Measurements from ENCODE around the gene IGDCC3.

IGDCC3 gene

DNA sequence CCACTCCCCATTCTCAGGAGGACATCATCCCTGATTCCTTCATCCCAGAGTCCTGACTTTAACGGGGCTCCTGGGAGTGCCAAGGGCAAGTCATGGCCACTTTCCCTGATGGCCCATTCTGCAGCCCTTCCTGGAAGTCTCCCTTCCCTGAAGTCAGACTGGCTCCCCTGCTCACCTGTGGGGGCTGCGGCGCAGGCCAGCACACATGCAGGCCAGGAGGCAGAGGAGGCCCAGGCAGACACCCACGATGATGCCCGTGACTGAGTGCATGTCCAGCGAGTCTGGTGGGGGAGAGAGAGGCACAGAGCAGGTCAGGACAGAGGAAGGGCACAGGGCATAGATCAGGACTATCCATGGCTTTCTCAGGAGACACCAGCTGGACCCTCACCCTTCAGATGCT is 8.6 kb upstream of the IGDCC3 start:
- no peak for DNase-seq

DNA sequence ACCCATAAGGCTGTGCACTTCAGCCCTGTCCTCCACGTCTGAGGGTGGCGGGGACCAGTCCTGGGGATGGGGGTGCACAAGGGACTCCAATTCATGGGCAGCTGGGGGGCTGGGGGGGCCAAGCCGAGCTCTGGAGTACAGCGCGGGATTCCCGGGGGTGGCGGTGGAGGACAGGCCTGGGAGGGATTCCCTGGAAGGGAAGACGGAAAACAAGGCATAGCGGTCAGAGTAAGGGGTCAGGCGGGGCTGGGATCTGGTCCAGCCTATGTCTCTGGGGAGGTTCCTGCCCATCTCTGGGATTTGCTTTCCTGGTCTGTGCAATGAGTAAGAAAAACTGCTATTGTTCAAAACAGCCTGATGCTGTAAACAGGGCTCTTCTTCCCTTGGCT is 8.1 kb upstream of the IGDCC3 start:
- no peak for DNase-seq

DNA sequence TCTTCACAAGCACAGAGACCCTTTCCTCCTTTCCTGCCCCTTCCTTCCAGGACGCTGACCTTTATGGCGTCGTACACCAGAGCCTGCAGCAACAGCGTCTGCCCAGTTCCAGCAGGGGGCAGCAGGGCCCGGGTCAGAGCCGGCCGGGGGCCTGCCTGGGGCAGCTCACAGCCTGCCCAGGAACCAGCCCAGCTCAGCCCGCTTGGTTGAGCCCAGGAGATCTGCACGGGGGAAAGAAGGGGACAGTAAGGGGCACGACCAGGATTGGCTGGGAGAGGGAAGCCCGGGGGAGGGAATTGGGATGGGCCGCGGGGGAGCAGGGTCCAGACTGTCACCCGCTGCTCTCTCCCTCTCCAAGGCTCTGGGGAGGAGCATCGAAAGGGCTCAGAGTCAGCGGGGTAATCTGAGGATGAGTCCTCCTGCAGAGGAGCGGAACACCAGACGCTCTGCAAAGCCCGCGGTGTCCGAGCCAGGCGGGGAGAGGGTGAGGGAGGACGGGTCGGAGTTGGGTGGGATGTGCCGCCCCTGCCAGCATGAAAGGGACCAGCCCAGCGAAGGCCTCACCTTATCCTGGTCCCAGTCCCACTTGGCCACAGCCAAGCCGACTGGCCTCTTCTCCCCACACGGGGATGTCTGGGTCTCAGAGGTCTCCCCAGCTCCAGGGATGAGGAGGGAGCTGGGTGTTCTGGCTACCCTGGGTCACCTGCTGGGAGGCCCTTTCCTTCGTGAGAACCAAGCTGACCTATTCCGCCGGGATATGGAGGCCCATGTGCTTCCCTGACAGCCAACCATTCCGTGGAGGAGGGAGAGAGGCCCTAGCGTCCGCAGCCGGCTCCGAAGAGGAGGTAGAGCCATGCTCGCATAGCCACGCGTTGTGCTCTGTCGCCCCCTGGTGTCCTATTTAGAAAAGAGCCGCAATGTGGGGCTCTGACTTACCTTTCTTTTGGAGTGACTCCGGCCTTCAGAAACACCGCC is 7.4 kb upstream of the IGDCC3 start:
- DNase-seq: peak; percentile 82

DNA sequence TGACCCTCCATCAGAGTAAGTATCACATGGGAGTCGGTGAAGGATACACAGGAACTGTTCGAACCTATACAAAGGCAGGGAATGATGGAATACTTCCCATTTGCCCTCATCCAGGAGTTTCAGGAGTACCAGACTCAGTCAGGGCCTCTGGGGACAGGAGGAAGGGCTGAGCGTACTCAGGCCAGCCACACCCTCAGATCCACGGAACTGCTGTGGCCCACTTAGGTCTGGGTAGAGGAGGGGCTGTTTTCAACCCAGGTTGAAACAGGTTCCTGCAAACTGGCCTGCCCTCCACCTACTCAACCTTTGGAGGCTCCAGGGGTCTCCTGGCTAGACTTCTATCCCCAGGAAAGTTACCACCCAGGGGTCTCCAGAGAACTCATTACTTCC is 6.7 kb upstream of the IGDCC3 start:
- no peak for DNase-seq

DNA sequence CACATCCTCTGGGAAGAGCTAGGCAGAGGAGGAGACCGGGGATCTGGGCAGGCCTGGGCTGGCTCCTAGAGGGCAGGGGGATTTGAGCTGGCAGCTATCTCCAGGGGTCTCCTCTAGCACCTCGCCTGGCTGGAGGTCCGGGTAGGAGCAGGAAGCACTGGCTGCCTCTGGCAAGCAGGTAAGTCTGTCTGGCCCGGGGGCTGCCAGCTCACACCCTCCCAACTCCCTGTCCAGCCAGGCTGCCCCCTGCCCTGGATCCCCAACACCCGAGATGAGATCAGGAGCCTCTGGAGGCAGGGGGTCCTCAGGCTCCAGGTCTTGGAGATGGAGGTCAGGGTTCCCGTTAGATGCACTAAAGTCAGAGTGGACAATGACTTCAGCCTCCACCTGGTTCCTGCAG is 6.2 kb upstream of the IGDCC3 start:
- DNase-seq: no peak

DNA sequence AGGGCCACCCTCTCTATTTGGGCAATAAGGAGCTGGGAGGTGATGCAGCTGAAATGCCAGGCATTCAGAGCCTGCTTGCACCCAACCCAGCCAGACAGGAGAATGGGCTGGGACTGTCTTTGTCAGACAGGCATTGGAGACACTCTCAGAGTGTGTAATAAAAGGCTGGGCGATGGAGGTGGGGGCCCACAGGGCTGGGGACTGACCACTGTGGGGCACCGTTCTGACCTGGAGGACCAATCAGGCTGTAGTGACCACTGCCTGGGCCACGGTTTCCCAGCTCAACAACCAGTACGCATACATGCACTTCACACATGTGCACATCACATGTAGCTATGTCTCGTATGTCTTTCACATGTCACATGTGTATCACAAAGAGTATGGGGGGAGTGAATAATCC is 5.7 kb upstream of the IGDCC3 start:
- DNase-seq: no peak

DNA sequence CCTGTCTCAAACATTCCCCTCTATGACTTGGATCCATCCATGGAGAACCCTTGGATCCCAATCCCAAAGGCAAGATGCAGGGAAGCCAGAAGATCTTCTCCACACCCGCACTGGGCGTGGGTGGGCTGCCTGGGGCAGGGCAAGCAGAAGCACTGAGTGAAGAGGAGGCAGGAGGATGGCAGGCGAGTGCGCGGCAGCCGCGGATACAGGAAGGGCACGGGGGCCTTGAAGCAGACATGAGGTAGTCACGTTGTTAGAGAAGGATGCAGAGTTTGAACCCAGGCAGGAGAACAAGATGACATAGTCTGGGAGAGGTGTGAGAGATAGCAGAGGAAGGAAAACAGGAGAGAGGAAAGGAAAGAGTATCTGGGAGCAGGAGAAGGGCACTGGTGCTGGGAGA is 5.1 kb upstream of the IGDCC3 start:
- no peak for DNase-seq

DNA sequence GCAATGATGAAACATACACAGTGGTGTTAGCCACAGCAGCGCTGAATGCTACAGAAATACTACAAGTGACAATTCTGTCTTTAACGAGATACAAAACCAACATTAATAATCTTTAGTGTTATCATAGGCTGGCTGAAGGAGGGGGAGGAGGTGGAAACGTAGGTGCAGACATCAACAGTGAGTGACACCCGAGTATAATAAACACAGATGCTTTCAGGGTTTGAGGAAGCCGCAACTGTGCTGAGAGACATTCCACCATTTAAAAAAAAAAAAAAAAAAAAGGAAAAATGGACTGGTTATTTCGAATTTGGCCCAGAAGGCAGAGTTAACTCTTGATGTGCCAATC is 4.3 kb upstream of the IGDCC3 start:
- DNase-seq: no peak

DNA sequence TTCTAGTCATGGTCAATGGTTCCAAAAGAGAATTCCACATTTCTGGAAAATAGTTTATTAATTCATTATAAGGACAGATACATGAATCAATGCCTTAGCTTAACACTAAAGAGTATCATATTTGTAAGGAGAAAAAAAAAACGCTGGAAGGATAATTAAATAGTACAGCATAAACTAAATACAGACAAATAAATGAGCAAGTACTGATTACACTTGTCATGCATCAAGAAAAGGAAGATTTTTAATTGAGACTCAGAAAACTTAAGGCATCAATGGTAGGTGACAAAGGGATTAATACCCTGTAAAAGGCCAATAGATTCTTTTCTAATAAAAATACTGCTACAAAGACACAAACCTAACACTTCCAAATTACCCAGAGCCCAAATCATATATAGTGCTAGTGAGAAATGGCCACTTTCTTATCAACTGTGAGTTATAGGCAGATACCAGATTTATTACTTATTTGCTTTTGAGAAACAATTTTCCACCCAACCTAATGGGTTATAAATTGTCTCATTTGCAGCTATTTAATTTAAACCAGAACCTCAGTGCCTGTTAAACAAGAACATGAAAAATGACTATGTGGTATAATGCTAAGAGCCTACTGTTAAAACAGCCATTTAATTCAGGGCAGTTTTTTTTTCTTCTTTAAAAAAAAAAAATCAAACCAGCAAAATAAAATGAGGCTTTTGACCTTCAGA is 3.8 kb upstream of the IGDCC3 start:
- DNase-seq: no peak

DNA sequence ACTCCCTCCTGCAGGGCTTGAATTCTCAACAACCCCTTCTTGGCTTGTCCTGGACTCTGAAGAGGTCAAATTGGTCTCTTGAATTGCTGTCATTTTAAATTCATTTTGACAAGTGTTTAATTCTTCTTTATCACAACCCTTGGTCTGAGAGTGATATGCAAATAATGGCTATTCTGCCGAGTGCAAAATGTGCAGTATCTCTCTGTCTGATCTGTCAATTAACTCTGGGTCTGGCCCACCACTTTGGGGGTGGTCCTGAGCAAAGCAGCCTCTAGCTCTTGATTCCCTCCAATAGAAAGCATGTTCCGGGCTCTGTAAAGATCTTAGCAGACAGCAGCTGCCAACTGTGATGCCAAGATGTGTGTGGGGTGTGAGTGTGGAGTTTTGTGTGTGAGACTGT is 2.2 kb upstream of the IGDCC3 start:
- DNase-seq: no peak

DNA sequence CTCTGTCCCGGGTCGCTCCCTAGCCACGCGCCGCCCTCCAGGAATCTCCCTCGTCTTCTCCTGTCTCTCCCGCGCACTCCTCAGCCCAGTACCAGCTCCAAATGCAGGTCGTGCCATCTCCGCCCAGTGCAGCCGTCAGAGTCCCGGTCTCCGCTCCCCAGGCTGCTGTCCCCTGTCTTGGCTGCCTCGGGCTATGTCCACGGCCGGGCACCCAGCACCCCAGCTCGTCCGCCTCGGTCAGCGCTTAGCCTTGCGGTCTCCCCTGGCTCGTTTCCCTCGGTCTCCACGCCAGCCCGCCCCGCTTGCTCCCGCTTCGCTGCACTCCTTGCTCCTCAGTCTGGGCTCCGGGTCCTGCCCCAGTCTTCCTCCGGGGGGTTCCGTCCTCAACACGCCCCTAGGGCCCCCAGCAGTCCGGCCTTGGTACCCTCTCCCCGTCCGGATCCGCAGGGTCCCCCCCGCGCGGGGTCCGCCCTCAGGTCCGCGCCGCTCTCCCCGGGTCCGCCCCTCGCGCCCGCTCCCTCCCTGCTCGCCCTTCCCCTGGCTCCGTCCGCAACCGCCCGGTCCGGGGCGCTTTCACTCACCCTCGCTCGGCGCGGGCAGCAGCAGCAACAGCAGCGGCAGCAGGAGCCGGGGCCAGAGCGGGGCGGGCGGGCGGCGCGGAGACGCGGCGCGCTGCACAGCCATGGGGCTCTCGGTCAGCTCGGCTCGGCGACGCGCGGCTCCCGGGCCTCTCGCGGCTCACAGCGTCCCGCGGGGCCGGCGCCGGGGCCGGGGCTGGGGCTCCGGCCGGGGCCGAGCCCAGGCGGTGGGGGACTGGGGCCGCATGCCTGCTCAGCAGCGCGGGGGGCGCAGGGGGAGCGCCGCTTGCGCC is 462 bp downstream of the IGDCC3 start:
- peak; percentile 38 for DNase-seq

DNA sequence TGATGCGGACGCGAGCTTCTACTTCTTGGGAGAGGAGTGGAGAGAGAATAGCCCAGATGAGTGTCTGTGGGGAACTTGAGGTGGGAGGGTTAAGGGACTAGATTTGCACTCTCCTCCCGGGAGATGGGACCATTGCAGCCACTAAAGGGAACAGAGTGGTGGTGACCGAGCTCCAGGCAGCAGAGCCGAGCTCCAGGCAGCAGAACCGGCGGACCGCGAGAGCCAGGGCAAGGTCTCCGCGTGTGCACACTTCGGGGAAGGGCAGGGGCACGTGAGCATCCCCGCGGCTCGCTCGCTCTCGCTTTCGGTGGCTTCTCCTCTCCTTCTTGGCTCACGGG is 1.1 kb downstream of the IGDCC3 start:
- no peak for DNase-seq

DNA sequence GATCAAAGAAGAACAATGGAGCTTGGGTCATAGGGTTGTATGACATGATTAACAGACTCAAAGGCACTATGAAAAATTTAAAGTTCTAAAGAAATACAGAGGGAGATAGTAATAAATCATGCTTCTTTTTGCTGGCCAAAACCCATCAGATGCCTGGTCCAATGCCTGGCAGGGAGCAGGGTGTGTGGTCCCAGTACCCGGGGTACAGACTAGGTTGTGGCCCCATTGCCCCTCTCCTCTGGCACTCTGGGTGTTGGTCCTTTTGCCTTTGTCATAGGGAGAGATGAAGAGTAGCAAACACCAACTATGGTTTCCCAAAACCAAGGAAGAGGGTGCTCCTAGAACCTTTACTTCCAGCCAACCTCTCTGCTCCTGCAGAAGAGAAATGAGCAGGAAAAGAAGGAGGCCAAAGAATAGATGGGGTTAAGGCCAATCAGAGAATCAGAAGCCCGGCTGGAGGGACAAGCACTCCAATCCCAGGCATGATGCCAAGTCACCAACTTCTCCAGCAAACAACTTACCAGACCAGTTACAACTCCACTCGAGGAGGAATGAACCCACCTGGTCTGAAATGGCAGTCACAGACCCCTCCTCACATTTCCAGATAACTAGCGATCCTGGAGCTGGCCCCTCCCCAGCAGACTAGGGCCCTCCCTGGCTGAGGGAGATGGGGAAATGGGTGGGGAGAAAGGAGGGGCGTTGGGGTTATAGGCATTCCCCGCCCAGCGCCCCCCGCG is 1.8 kb downstream of the IGDCC3 start:
- no peak for DNase-seq

DNA sequence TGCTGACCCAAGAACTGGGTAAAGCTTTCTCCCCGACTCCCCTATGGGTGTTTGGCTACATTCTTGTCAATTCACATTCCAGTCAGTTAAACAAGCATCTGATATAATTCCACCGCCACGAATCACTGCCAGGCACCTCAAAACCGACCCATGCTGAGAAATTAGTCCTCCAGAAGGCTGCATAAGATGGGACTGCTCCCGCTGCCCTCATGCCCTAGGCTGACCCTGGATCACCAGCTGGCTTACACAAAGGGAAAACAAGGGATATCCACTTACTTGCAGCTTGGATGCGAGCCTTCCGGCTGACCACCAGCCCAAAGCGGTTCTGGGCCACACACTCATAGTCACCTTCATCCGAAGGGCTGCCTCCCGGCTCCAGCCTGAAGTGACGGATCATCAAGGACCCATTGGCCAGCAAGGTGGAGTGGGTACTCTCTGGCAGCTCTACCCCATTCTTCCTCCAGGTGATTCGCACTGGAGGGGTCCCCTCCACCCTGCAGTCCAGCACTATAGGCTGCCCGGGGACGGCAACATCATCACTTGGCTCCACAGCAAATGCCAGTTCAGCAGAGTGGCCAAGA is 2.9 kb downstream of the IGDCC3 start:
- DNase-seq: no peak

DNA sequence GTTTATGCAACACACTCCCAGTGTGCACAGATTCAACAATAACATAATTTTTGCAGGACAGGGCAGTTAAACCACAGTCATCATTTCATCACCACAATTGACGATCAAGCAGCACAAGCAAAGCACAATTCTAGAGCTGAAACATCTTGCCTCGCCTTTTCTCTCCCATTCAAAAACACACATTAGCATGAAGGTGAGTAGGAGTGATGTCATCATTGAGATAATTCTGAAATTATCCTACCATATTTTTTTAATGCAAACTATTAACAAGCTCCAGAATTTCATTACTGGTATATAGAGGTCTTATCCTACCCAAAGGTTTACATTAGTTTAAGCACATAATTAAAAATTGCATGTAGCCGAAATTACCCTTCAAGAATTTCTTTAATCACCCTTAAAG is 3.5 kb downstream of the IGDCC3 start:
- DNase-seq: no peak

DNA sequence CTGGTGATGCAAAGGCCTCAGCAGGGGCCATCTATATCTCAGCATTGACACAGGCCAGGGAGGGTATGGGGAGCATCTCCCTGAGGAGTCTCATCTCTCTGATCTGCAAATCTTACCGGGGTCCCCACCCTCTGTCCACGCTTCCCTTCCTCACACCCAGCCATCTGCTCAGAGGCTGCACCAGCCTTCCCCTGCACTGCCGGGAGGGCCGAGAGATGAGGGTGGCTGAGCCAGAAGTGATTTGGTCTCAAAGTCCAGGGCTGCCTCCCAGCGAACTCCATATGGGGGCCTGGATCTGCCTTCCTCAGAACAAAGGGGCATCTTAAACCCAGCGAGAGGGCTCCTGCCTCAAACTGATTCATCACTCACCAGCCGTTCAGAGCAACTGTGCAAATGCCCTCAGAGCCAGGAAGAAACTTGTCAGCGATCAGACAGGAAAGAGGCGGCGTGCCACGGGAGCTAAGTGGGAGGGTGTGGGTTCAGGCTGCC is 4.6 kb downstream of the IGDCC3 start:
- DNase-seq: no peak

DNA sequence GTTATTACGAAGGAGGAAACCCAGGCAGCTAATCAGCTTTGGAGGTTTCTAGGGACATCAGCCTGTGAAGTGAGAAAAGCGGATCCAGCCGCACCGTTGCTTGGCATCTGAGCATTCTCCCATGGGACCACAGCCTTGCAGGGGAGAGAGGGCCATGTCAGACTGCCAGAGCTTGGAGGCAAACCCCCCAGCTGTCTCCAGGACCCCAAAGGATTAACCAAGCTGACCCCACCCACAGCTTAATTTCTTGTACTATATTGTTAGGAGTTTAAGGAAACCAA is 5.1 kb downstream of the IGDCC3 start:
- DNase-seq: no peak

DNA sequence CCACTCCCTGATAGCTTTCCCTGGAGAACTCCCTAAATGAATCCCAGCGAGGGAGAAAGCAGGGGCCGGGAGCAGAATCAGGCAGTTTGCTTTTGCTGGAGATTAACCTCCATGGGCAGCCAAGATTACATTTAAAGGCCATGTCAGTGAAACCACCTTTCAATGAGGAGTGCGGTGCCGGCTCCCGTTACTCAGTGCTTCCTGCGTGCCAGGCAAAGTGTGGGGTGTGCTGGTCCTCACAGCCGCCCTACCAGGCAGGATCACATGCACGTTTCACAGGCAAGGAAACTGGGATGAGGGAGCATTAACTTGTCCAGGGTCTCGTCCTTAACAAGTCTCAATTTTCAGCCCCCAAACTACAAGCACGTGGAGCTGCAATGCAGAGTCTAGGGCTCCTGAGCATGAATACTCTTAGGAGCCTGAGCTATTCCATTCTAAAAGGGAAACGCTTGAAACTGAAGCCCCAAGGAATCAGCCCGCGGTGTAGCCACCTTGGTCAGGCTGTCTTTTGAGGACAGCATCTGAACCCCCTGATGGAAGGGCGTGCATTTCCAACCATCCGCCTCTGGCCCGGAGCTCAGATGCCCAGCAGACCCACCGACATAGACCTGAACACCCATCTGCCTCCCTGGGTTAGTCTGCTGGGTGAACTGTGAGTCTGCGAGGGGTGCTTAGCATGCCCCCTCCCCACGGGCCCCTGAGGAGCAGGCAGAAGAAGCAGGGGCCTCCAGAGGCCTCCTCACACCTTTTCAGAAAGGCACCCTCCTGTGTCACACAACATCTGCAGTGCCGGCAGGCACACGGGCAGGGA is 5.6 kb downstream of the IGDCC3 start:
- DNase-seq: no peak

DNA sequence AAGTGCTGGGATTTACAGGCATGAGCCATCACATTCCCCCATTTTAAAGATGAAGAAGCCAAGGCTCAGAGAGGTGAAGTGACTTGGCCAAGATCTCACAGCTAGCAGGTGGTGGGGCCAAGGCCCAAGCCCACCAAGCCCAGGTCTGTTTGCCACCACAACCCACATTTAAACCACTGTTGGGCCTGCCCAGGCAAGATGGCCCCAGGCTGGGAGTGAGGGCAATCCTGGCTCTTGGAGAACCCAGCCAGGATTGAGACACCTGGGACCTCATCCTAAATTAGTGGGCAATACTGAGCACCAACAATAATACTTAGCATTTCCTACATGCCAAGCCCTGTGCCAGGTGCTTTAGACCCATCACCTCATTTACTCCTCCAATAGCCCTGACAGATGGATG is 6.9 kb downstream of the IGDCC3 start:
- DNase-seq: no peak

DNA sequence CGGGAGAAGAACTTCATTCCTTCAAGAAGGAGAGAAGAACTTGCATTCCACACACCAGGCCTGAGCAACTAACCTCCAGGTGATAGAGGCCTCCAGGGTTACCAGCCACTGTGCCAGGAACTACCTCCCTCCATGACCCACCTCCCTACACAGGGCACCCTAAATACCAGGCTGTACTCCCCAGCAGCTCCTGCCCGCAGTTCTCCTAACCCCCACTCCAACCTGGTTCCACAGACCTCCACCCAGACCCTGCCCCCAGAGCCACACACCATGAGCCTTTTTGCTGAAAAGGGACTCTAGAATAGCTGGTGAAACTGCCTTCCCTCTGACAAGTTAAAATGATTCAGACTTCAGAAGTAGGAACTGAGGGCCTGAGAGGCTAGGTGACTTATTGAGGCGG is 8.2 kb downstream of the IGDCC3 start:
- DNase-seq: no peak

DNA sequence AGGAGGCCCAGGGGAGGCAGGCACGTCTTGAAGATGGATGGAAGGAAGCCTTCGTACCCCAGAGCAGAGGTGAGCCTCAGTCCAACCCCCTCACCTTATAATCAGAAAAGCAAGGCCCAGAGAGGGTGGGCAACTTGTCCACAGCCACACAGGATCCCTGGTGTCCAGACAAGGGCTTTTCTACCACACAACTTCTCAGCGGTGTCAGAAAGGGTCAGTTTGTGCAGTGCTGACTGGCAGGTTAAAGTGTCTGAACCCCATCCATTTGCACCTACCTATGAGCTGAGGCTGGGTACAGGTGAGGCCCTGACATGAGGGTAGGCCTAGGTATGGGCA is 8.6 kb downstream of the IGDCC3 start:
- no peak for DNase-seq
